Upper lobe of left lung (tissue), 6 donors: Measurements from ENCODE around the gene ACOT8. TPM values are rescaled to one million over a fixed set of nuclear protein-coding genes. Genes with fewer than 3 reads are reported as not detected.

Source experiments
- ATAC-seq, 2 donors: fragments of 200-7000 bp; cut with Tn5 transposase; one replicate each; pipeline ENCODE4 v1.9.1; 2022; ENCODE audit warnings: mild to moderate bottlenecking in 2 of 2, moderate library complexity in 2 of 2; ENCODE audit not compliant: low FRiP score in 2 of 2
- DNase-seq, 2 donors: peaks; one replicate each; pipeline ENCODE4 v3.0.0-alpha.2; 2019 to 2020
- H3K27ac ChIP-seq, 4 donors: fragments of 200-600 bp; sonication (generic); one replicate each; pipeline ENCODE4 v1.5.1; 2016 to 2019
- H3K27me3 ChIP-seq, 4 donors: fragments of 200-600 bp; sonication (generic); one replicate each; pipeline ENCODE4 v1.5.1; 2017 to 2019
- H3K36me3 ChIP-seq, 4 donors: fragments of 200-600 bp; sonication (generic); one replicate each; pipeline ENCODE4 v1.5.1; 2016 to 2019
- H3K4me1 ChIP-seq, 4 donors: fragments of 200-600 bp; sonication (generic); one replicate each; pipeline ENCODE4 v1.5.1; 2018 to 2019
- H3K4me3 ChIP-seq, 4 donors: fragments of 200-600 bp; sonication (generic); one replicate each; pipeline ENCODE4 v1.5.1; 2017 to 2019; ENCODE audit warnings: mild to moderate bottlenecking in 2 of 4, moderate library complexity in 1 of 4
- H3K9me3 ChIP-seq, 4 donors: fragments of 200-600 bp; sonication (generic); one replicate each; pipeline ENCODE4 v1.5.1; 2018 to 2019
- EP300 ChIP-seq, 4 donors: sonication (generic); formaldehyde crosslinking; IDR thresholded peaks; one replicate each; pipeline ENCODE4 v1.5.1; 2017; ENCODE audit warnings: antibody characterized with exemption in 4 of 4, control low read depth in 2 of 4
- POLR2A ChIP-seq, 4 donors: fragments of 450-650 bp; IDR thresholded peaks; one replicate each; pipeline ENCODE4 v1.5.1; 2016 to 2017; ENCODE audit warnings: antibody characterized with exemption in 4 of 4, mild to moderate bottlenecking in 2 of 4
- POLR2AphosphoS5 ChIP-seq, 2 donors: sonication (generic); formaldehyde crosslinking; IDR thresholded peaks; one replicate each; pipeline ENCODE4 v1.5.1; 2017; ENCODE audit warnings: antibody characterized with exemption in 2 of 2
- WGBS, 2 donors: methylation state at CpG; one replicate each; pipeline ENCODE4 v1.1.5; 2017 to 2018; 5-methylcytosine and 5-hydroxymethylcytosine counted together
- total RNA-seq, 6 donors: library from RNA; depleted of rRNA in 4 of 6; stranded (reverse); fragments of >200 nt in 4 of 6; gene quantifications; one replicate each; pipeline versions ENCODE4 v1.1.0 to v1.2.1, GENCODE V29; 2016 to 2021
- TF ChIP-seq, protein P1 (sequence below), 6 experiments: fragments of 450-650 bp in 4 of 6; fragments of 200-600 bp in 2 of 6; sonication (generic) in 2 of 6; IDR thresholded peaks; one replicate each; pipeline ENCODE4 v1.5.1; 2016 to 2019; ENCODE audit warnings: antibody characterized with exemption in 6 of 6
- donor health status: DM: no; HTN: no; CAD: no; lungs with moderate emphysema.
- donor health status: DM: no; HTN: yes; CAD: no; lungs with severe emphysema.

Gene ACOT8
- total RNA-seq, 6 donors from 2014 or later: 23.9 to 46.8 (median 31.5) TPM

DNA sequence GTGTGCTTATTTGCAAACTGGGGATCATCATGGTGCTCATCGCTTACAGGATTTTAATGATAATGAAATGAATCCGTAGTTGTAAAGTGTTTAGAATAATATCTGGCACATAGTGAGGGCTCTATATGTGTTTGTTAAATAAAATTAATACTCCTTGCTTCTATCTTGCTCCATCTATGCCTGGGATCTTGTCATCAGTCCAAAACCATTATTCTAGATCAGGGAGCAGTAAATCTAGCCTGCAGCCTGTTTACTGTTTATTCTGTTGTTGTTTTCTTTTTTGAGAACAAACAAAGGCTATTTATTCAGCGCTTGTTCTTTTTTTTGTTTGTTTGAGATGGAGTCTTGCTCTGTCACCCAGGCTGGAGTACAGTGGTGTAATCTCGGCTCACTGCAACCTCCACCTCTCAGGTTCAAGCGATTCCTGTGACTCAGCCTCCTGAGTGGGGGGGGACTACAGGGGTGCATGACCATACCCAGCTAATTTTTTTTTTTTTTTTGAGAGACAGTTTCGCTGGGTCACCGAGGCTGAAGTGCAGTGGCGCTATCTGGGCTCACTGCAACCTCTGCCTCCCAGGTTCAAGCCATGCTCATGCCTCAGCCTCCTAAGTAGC, 8.1 kb downstream of the ACOT8 start:
- no peaks in the 10 kb centered on the region for H3K9me3 ChIP-seq
- no peak overlapping the region for H3K27ac ChIP-seq
- ATAC-seq (no peak), DNase-seq (no peak)
- H3K36me3 ChIP-seq: peaks cover 12 to 88% (median 42%) of the 10 kb centered on the region in 4 donors
- no peak overlapping the region for H3K4me3 ChIP-seq
- no peaks in the 10 kb centered on the region for H3K27me3 ChIP-seq
- TF ChIP-seq EP300 (IDR thresholded peaks at IDR 0.05) (no peak), POLR2A (IDR thresholded peaks at IDR 0.05) (no peak), POLR2AphosphoS5 (IDR thresholded peaks at IDR 0.05) (no peak)
- TF ChIP-seq, protein P1, sequence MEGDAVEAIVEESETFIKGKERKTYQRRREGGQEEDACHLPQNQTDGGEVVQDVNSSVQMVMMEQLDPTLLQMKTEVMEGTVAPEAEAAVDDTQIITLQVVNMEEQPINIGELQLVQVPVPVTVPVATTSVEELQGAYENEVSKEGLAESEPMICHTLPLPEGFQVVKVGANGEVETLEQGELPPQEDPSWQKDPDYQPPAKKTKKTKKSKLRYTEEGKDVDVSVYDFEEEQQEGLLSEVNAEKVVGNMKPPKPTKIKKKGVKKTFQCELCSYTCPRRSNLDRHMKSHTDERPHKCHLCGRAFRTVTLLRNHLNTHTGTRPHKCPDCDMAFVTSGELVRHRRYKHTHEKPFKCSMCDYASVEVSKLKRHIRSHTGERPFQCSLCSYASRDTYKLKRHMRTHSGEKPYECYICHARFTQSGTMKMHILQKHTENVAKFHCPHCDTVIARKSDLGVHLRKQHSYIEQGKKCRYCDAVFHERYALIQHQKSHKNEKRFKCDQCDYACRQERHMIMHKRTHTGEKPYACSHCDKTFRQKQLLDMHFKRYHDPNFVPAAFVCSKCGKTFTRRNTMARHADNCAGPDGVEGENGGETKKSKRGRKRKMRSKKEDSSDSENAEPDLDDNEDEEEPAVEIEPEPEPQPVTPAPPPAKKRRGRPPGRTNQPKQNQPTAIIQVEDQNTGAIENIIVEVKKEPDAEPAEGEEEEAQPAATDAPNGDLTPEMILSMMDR (IDR thresholded peaks at IDR 0.05): no peak
- 94 to 95% methylated on average over 8 of the region's 8 CpGs for WGBS, 2 donors
- H3K4me1 ChIP-seq: peaks cover 0 to 1% (median 0%) of the 10 kb centered on the region in 4 donors

DNA sequence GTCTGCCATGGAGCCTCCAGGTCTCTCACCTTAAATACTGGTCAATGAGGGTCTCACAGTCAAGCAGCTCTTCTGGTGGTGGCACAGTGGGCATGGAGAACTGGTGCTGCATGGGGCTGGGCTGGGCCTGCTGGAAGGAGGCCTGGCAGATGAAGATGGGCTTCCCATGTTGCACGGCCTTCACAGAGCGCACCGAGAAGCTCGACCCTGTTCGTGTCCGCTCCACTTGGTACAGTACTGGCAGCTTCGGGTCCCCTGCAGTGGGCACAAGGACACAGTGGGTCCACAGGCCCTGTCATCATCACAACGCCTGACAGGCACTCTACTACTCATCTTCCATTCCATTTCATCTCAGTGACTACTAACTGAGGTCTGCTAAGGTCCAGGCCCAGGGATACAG, 8.8 kb downstream of the ACOT8 start:
- 93 to 94% methylated on average over 6 to 8 of the region's 8 CpGs for WGBS, 2 donors
- TF ChIP-seq, protein P1 (IDR thresholded peaks at IDR 0.05): no peak
- TF ChIP-seq POLR2A (IDR thresholded peaks at IDR 0.05) (no peak), EP300 (IDR thresholded peaks at IDR 0.05) (no peak), POLR2AphosphoS5 (IDR thresholded peaks at IDR 0.05) (no peak)
- ATAC-seq: no peak
- no peak overlapping the region for H3K4me3 ChIP-seq
- no peak for DNase-seq
- no peak overlapping the region for H3K27ac ChIP-seq
- H3K4me1 ChIP-seq: no peaks in the 10 kb centered on the region
- H3K27me3 ChIP-seq: no peaks in the 10 kb centered on the region
- H3K36me3 ChIP-seq: peaks cover 13 to 88% (median 46%) of the 10 kb centered on the region in 4 donors
- H3K9me3 ChIP-seq: no peaks in the 10 kb centered on the region

DNA sequence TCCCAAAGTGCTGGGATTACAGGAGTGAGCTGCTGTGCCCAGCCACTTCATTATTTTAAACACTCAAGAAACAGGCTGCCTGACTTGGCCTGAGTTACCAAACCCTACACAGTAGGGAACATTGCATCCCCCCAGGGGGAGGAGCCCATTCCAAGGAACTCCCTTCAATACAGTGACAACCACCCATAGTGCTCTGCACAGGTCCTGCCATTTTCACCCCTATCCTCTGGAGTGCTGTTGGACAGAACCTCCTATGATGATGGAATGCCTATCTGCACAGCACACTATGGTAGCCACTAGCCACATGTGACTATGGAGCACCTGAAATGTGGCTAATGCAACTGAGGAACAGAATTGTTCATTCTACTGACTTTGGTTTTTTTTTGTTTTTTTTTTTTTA, 11.7 kb downstream of the ACOT8 start:
- no peak overlapping the region for H3K27ac ChIP-seq
- H3K27me3 ChIP-seq: no peaks in the 10 kb centered on the region
- no peaks in the 10 kb centered on the region for H3K9me3 ChIP-seq
- ATAC-seq (no peak), DNase-seq (no peak)
- peaks cover 19 to 91% (median 69%) of the 10 kb centered on the region in 4 donors for H3K36me3 ChIP-seq
- TF ChIP-seq, protein P1 (IDR thresholded peaks at IDR 0.05): no peak
- TF ChIP-seq EP300 (IDR thresholded peaks at IDR 0.05): no peak
- H3K4me1 ChIP-seq: peaks cover 0 to 6% (median 0%) of the 10 kb centered on the region in 4 donors
- H3K4me3 ChIP-seq: no peak overlapping the region

DNA sequence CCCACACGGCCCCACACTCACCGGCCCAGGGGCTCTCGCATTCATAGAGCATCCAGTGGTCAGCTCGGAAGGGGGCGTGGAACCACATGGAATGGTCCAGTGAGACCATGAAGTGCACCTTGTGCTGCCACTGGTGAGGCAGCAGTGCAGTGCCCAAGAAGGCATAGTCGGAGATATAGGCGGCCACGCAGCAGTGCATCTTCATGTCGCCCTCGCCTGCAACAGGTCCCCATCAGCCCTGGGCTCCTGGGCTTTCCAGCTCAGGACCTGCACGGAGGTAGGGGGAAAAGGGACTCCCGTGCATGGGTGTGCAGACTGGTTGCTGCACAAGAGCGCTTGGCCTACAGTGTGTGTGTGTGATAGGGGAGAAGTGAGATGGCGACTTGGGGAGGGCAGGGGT, 13.7 kb downstream of the ACOT8 start:
- H3K36me3 ChIP-seq: peaks cover 19 to 90% (median 64%) of the 10 kb centered on the region in 4 donors
- DNase-seq (no peak), ATAC-seq (no peak)
- peaks cover 0 to 6% (median 0%) of the 10 kb centered on the region in 4 donors for H3K4me1 ChIP-seq
- no peaks in the 10 kb centered on the region for H3K9me3 ChIP-seq
- H3K4me3 ChIP-seq: no peak overlapping the region
- no peaks in the 10 kb centered on the region for H3K27me3 ChIP-seq
- no peak for TF ChIP-seq POLR2A (IDR thresholded peaks at IDR 0.05)
- TF ChIP-seq EP300 (IDR thresholded peaks at IDR 0.05): no peak
- no peak for TF ChIP-seq POLR2AphosphoS5 (IDR thresholded peaks at IDR 0.05)
- TF ChIP-seq, protein P1 (IDR thresholded peaks at IDR 0.05): no peak
- WGBS, 2 donors: 92 to 95% methylated on average over 8 to 14 of the region's 14 CpGs
- no peak overlapping the region for H3K27ac ChIP-seq
